ENCODE results near the gene TKT.

GRCh38 chr3:53179580-53179979, 76.2 kb downstream of the TKT start:
- TF ChIP-seq CTCF (IDR thresholded peaks at IDR 0.05; ENCODE audit: insufficient read depth, low read length) (no peak), POLR2AphosphoS5 (IDR thresholded peaks at IDR 0.05; ENCODE audit: low read depth) (peak; percentile 27), REST (IDR thresholded peaks at IDR 0.05; ENCODE audit: insufficient replicate concordance, low read depth) (no peak)

Data from HL-60 (cell line).